H1 (cell line): ENCODE data around the gene REPS1. TPM values are rescaled to one million over a fixed set of nuclear protein-coding genes. Genes with fewer than 3 reads are reported as not detected.

Experiments used
- polyA plus RNA-seq, 7 experiments: library from polyadenylated mRNA; depleted of rRNA in 3 of 7; stranded (reverse) in 5 of 7; unstranded in 2 of 7; fragments of >200 nt in 5 of 7; fragments of 200-250 nt in 2 of 7; gene quantifications; 1 replicate in 5 of 7; 2 replicates in 1 of 7; 4 replicates in 1 of 7; pipeline versions ENCODE4 v1.2.1 to v1.2.3, GENCODE V29; 2011 to 2013; ENCODE audit warnings: missing spikeins in 2 of 7, mixed read lengths in 2 of 7
- total RNA-seq: library from RNA; stranded (reverse); fragmentation: NEBNext Ultra II Directional; extraction: Animal tissue kit (Norgen Biotek cat#: 25700); gene quantifications from 2 replicates; pipeline ENCODE4 v1.2.1, GENCODE V29; 2021

REPS1 gene
- total and polyA plus RNA-seq, 2 of the 8 experiments (the other 6 are each of a cell fraction or from before 2014, with no cell fraction given), result 52.1 to 68.9 TPM

Other genes starting within 250 kb of the REPS1 start
- 12.1 and 13.6 TPM in 2 replicates for gene CCDC28A, start 214.5 kb downstream of the REPS1 start, total RNA-seq
- 4.7 and 9.6 TPM in 2 replicates for gene CCDC28A, start 214.5 kb downstream of the REPS1 start, polyA plus RNA-seq (2011; rRNA removed)
- gene ECT2L, start 192.2 kb downstream of the REPS1 start, total RNA-seq, result not detected in 2 replicates
- gene ECT2L, start 192.2 kb downstream of the REPS1 start, polyA plus RNA-seq (2011; rRNA removed), result not detected in 2 replicates
- gene ABRACL, start 40.5 kb upstream of the REPS1 start, total RNA-seq, result 167 and 172 TPM in 2 replicates
- gene ABRACL, start 40.5 kb upstream of the REPS1 start, polyA plus RNA-seq (2011; rRNA removed), result 66.9 and 103 TPM in 2 replicates
- gene HECA, start 146.8 kb upstream of the REPS1 start, total RNA-seq, result 8.9 and 9.2 TPM in 2 replicates
- 2.4 TPM in 2 replicates for gene HECA, start 146.8 kb upstream of the REPS1 start, polyA plus RNA-seq (2011; rRNA removed)